ENCODE data around the gene NAT9.
A peak's percentile ranks its signal among the peaks of the same experiment; 100 is the strongest.

NAT9 gene

DNA sequence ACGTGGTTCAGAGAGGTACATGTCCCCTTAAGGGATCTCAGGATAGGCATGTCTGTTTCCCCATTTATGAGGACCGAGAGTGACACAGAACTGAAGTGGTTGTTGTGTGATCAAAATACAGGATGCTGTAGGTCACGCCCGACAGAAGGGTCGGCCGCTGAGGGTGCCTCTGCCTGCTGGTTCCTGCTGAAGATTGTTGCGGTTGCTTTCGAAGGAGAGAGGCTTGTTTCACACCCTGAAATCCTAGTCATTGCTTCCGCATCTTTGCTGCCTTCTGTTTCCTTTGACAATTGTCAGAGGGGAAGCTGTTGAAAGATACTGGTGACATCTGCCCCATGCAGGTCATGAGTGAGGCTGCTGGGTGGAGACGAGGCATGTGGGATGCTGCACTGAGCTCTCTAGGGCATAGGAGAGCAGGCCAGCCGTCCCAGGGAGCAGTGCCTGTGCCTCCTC lies 3.8 kb upstream of the NAT9 start:
- no peak for DNase-seq (ENCODE audit: low spot score)

DNA sequence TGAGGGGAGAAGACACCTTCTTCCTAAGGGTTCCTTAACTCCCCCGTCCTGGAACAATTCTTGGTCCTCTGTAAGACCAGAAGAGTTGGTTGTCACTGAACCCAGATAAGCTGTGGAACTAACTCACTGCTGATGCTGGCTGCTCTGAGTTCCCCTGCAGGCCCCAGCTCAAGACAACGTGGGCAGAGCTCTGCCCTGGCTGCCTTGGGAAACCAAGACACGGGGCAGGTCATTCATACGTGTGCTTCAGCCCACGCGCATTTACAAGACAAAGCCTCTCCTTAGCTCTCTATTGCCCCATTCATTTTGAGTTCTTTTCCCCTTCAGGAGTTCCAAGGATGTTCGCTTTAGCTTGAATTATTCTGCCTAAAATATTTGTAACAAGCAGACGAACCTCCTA lies 3.4 kb upstream of the NAT9 start:
- DNase-seq (ENCODE audit: low spot score) = no peak

GRCh38 chr17:74778960-74779359 lies 2.8 kb upstream of the NAT9 start:
- no peak for DNase-seq (ENCODE audit: low spot score)

- DNase-seq (ENCODE audit: low spot score) = no peak
These were observed 1.9 kb upstream of the NAT9 start for GRCh38 chr17:74777901-74778515.

GRCh38 chr17:74776990-74777389 lies 845 bp upstream of the NAT9 start:
- DNase-seq (ENCODE audit: low spot score) = no peak

- DNase-seq (ENCODE audit: low spot score) = no peak
These were observed 619 bp downstream of the NAT9 start for GRCh38 chr17:74775409-74776043.

- no peak for DNase-seq (ENCODE audit: low spot score)
These were observed 2.3 kb downstream of the NAT9 start for GRCh38 chr17:74773871-74774286.

DNA sequence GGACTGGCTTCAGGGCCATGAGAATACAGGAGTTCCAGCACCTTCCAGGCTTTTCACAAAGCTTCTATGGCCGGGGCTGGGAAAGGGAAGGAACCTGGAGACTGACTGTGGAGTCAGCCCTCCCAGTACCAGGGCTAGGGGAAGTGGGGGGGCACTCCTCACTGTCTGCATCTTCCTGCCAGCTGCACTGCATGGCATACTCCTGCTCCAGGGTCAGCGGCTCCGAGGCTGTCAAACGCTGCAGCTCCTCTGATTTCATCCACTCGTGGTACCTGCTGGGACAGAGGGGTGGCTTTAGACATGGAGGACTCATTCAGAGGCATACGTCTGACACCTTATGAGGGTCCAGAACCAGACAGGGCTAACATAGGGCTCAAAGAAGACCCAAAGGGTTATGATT lies 2.7 kb downstream of the NAT9 start:
- no peak for DNase-seq (ENCODE audit: low spot score)

GRCh38 chr17:74772053-74772452 lies 4.1 kb downstream of the NAT9 start:
- DNase-seq (ENCODE audit: low spot score) = no peak

- no peak for DNase-seq (ENCODE audit: low spot score)
These were observed 4.7 kb downstream of the NAT9 start for GRCh38 chr17:74771319-74771914.

DNA sequence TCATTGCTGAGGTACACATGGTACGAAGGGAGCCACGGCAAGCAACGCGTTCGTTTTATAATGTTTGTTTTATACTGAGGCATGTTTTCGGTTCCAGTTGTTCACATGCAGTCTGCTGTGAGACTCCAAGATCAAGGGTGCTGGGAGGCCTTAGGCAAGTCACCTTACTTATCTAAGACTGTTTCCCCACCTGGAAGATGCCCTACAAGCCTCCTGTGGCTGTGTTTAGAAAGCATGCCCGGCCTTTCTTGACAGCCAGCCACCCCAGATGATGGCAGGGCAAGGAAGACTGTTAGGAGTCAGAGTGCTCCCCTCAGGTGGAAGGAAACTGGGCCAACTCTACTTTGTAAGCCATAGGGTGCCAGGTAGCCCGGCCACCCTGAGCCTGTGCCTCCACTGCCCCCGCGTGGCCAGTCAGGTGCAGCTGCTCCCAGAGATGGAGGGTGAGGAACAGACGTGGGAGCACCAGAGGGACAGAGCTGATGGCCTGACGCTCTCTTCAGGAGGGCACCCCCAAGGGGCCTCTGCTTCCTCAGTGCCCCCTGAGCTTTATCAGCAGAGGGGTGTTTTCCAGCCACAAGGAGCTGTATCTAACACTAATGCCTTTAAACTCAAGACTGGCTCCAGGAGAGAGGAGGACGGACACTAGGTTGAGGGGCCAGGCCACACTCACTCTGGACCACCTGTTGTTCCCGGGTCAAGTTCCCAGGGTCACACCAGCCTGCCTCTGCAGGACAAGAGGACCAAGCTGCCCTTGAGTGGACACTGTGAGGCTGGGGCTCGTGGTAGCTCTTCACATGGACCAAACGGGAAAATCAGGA lies 5.4 kb downstream of the NAT9 start:
- DNase-seq (ENCODE audit: low spot score) = no peak

DNA sequence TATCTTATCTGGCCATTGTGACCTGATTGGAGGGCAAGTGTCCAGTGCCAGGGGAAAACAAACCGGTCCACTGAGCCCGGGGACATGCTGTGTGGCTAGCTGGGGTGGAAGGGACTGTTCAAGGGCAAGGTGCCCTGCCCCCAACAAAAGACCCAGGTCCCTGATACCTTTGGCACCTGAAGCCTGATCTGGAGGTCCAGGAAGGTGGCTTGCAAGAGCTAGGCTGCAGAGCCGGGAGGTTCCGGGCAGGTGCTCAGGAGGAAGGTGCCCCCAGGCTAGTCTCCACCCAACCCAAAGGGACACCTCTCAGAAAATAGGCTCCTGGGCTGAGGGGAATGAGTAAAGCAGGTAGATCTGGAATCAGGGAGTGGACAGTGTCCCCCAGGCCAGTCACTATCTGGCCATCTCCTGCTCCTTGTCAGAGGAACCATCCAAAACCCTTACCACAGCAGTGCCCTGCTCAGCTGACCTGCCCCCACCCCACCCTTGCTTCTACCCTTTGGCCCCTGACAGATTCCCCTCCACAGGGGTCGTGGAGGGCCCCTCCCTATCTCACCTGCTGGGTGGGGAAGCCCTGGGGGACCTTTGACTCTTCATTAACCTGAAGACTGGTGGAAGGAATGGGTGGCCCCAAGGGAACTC lies 6.2 kb downstream of the NAT9 start:
- DNase-seq (ENCODE audit: low spot score) = no peak

DNA sequence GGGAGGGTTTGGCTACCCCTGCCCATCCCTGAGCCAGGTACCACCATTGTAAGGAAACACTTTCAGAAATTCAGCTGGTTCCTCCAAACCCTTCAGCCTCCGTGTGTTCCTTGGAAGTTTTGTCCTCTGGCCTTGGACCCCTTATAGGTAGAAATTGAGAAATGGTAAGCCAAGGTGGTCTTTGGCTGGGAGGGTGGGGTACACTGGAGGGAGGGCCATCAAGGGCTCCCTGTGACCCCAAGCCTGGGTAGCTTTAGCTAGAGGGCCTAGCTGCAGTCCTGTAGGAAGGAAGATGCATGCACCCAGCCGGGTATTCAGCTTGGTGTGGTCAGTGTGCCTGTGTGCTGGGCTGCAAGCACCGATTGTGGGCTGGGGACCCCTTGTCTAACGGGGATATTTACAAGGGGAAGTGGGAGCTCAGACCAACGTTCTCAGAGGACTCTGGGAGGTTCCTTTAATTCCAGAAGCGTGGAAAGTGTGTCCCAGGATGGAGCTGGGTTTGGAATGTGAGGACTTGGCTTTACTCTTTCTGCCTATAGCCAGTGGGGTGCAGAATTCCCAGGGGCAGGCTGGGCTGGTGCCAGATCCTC lies 6.8 kb downstream of the NAT9 start:
- no peak for DNase-seq (ENCODE audit: low spot score)

- DNase-seq (ENCODE audit: low spot score) = no peak
These were observed 7.4 kb downstream of the NAT9 start for GRCh38 chr17:74768763-74769114.

GRCh38 chr17:74768069-74768762 lies 7.9 kb downstream of the NAT9 start:
- DNase-seq (ENCODE audit: low spot score) = no peak

GRCh38 chr17:74767111-74767516 lies 9.0 kb downstream of the NAT9 start:
- DNase-seq (ENCODE audit: low spot score) = peak; percentile 96

DNA sequence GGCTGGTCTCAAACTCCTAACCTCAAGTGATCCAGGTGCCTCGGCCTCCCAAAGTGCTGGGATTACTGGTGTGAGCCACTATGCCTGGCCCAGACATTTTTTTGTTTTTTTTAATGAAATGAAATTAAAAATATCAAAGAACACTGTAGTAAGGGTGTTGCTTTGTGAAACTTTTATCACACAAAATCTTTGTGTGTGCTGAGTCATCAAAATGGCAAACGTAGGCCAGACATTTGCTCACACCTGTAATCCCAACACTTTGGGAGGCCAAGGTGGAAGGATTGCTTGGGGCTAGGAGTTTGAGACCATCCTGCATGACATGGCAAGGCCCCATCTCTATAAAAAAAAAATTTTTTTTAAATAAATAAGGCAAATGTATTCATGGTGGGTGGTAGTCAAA lies 9.7 kb downstream of the NAT9 start:
- DNase-seq (ENCODE audit: low spot score) = no peak

GRCh38 chr17:74764751-74765286 lies 11.3 kb downstream of the NAT9 start:
- DNase-seq (ENCODE audit: low spot score) = no peak

- no peak for DNase-seq (ENCODE audit: low spot score)
These were observed 12.4 kb downstream of the NAT9 start for GRCh38 chr17:74763565-74764387.

- DNase-seq (ENCODE audit: low spot score) = no peak
These were observed 14.2 kb downstream of the NAT9 start for GRCh38 chr17:74761931-74762330.
